Upper lobe of left lung (tissue), 6 donors: ENCODE results near the gene SYT12. TPM values are rescaled to one million over a fixed set of nuclear protein-coding genes. Genes with fewer than 3 reads are reported as not detected.
A peak's percentile ranks its signal among the peaks of the same experiment; 100 is the strongest.

Experiments used
- ATAC-seq, 2 donors: fragments of 200-7000 bp; cut with Tn5 transposase; one replicate each; pipeline ENCODE4 v1.9.1; 2022; ENCODE audit warnings: mild to moderate bottlenecking in 2 of 2, moderate library complexity in 2 of 2; ENCODE audit not compliant: low FRiP score in 2 of 2
- DNase-seq, 2 donors: peaks; one replicate each; pipeline ENCODE4 v3.0.0-alpha.2; 2019 to 2020
- H3K27ac ChIP-seq, 4 donors: fragments of 200-600 bp; sonication (generic); one replicate each; pipeline ENCODE4 v1.5.1; 2016 to 2019
- H3K27me3 ChIP-seq, 4 donors: fragments of 200-600 bp; sonication (generic); one replicate each; pipeline ENCODE4 v1.5.1; 2017 to 2019
- H3K36me3 ChIP-seq, 4 donors: fragments of 200-600 bp; sonication (generic); one replicate each; pipeline ENCODE4 v1.5.1; 2016 to 2019
- H3K4me1 ChIP-seq, 4 donors: fragments of 200-600 bp; sonication (generic); one replicate each; pipeline ENCODE4 v1.5.1; 2018 to 2019
- H3K4me3 ChIP-seq, 4 donors: fragments of 200-600 bp; sonication (generic); one replicate each; pipeline ENCODE4 v1.5.1; 2017 to 2019; ENCODE audit warnings: mild to moderate bottlenecking in 2 of 4, moderate library complexity in 1 of 4
- H3K9me3 ChIP-seq, 4 donors: fragments of 200-600 bp; sonication (generic); one replicate each; pipeline ENCODE4 v1.5.1; 2018 to 2019
- CTCF ChIP-seq, 6 experiments: fragments of 450-650 bp in 4 of 6; fragments of 200-600 bp in 2 of 6; sonication (generic) in 2 of 6; IDR thresholded peaks; one replicate each; pipeline ENCODE4 v1.5.1; 2016 to 2019; ENCODE audit warnings: antibody characterized with exemption in 6 of 6
- EP300 ChIP-seq, 4 donors: sonication (generic); formaldehyde crosslinking; IDR thresholded peaks; one replicate each; pipeline ENCODE4 v1.5.1; 2017; ENCODE audit warnings: antibody characterized with exemption in 4 of 4, control low read depth in 2 of 4
- POLR2A ChIP-seq, 4 donors: fragments of 450-650 bp; IDR thresholded peaks; one replicate each; pipeline ENCODE4 v1.5.1; 2016 to 2017; ENCODE audit warnings: antibody characterized with exemption in 4 of 4, mild to moderate bottlenecking in 2 of 4
- POLR2AphosphoS5 ChIP-seq, 2 donors: sonication (generic); formaldehyde crosslinking; IDR thresholded peaks; one replicate each; pipeline ENCODE4 v1.5.1; 2017; ENCODE audit warnings: antibody characterized with exemption in 2 of 2
- WGBS, 2 donors: methylation state at CpG; one replicate each; pipeline ENCODE4 v1.1.5; 2017 to 2018; 5-methylcytosine and 5-hydroxymethylcytosine counted together
- total RNA-seq, 6 donors: library from RNA; depleted of rRNA in 4 of 6; stranded (reverse); fragments of >200 nt in 4 of 6; gene quantifications; one replicate each; pipeline versions ENCODE4 v1.1.0 to v1.2.1, GENCODE V29; 2016 to 2021
- donor health status: DM: no; HTN: no; CAD: no; lungs with moderate emphysema.
- donor health status: DM: no; HTN: yes; CAD: no; lungs with severe emphysema.

SYT12 gene
- total RNA-seq, 6 donors from 2014 or later, result 0.14 to 0.24 (median 0.15) TPM; not detected in 3

GRCh38 chr11:67020949-67021348 lies 2.0 kb upstream of the SYT12 start:
- ATAC-seq, result no peak
- Histone ChIP-seq H3K9me3 (no peaks in the 10 kb centered on the region), H3K36me3 (no peaks in the 10 kb centered on the region), H3K4me3 (no peak overlapping the region), H3K4me1 (peaks cover 12 to 19% (median 19%) of the 10 kb centered on the region in 4 donors), H3K27me3 (peaks cover 0 to 20% (median 11%) of the 10 kb centered on the region in 4 donors), H3K27ac (no peak overlapping the region)
- TF ChIP-seq CTCF (IDR thresholded peaks at IDR 0.05) (no peak), EP300 (IDR thresholded peaks at IDR 0.05) (no peak), POLR2AphosphoS5 (IDR thresholded peaks at IDR 0.05) (no peak), POLR2A (IDR thresholded peaks at IDR 0.05) (no peak)
- no peak for DNase-seq
- WGBS, 2 donors, result 80 to 90% methylated on average over 6 of the region's 6 CpGs

- Histone ChIP-seq H3K4me1 (peaks cover 12 to 19% (median 19%) of the 10 kb centered on the region in 4 donors), H3K9me3 (no peaks in the 10 kb centered on the region), H3K36me3 (no peaks in the 10 kb centered on the region), H3K27ac (no peak overlapping the region), H3K27me3 (peaks cover 0 to 20% (median 11%) of the 10 kb centered on the region in 4 donors), H3K4me3 (peak overlapping the region in 3 of 4 donors; percentile 38 to 43 (median 41))
- 16 to 22% methylated on average over 18 to 20 of the region's 20 CpGs for WGBS, 2 donors
- peak; percentile 11 to 21 for ATAC-seq
- no peak for TF ChIP-seq POLR2A (IDR thresholded peaks at IDR 0.05)
- TF ChIP-seq CTCF (IDR thresholded peaks at IDR 0.05), result no peak
- TF ChIP-seq EP300 (IDR thresholded peaks at IDR 0.05), result no peak
- no peak for TF ChIP-seq POLR2AphosphoS5 (IDR thresholded peaks at IDR 0.05)
- peak in 1 of 2 donors; percentile 79 for DNase-seq
Observed at GRCh38 chr11:67022341-67022933, 497 bp upstream of the SYT12 start.

GRCh38 chr11:67023957-67024353 lies 1.0 kb downstream of the SYT12 start:
- no peaks in the 10 kb centered on the region for H3K9me3 ChIP-seq
- no peak for ATAC-seq
- no peak for DNase-seq
- peaks cover 12 to 19% (median 19%) of the 10 kb centered on the region in 4 donors for H3K4me1 ChIP-seq
- WGBS, 2 donors, result 26 to 35% methylated on average over 3 to 4 of the region's 6 CpGs
- H3K27me3 ChIP-seq, result peaks cover 0 to 20% (median 11%) of the 10 kb centered on the region in 4 donors
- H3K4me3 ChIP-seq, result peak overlapping the region in 3 of 4 donors; percentile 38 to 43 (median 41)
- TF ChIP-seq POLR2A (IDR thresholded peaks at IDR 0.05), result no peak
- TF ChIP-seq POLR2AphosphoS5 (IDR thresholded peaks at IDR 0.05), result no peak
- TF ChIP-seq CTCF (IDR thresholded peaks at IDR 0.05), result no peak
- TF ChIP-seq EP300 (IDR thresholded peaks at IDR 0.05), result no peak
- H3K36me3 ChIP-seq, result no peaks in the 10 kb centered on the region
- H3K27ac ChIP-seq, result no peak overlapping the region

GRCh38 chr11:67024410-67024809 lies 1.5 kb downstream of the SYT12 start:
- no peak overlapping the region for H3K4me3 ChIP-seq
- H3K27me3 ChIP-seq, result peaks cover 0 to 20% (median 11%) of the 10 kb centered on the region in 4 donors
- no peaks in the 10 kb centered on the region for H3K36me3 ChIP-seq
- no peak overlapping the region for H3K27ac ChIP-seq
- H3K4me1 ChIP-seq, result peaks cover 12 to 19% (median 19%) of the 10 kb centered on the region in 4 donors
- WGBS, 2 donors, result 54 to 63% methylated on average over 3 to 5 of the region's 5 CpGs
- TF ChIP-seq POLR2AphosphoS5 (IDR thresholded peaks at IDR 0.05) (no peak), POLR2A (IDR thresholded peaks at IDR 0.05) (no peak), CTCF (IDR thresholded peaks at IDR 0.05) (no peak), EP300 (IDR thresholded peaks at IDR 0.05) (no peak)
- ATAC-seq, result no peak
- no peak for DNase-seq
- H3K9me3 ChIP-seq, result no peaks in the 10 kb centered on the region

- WGBS, 2 donors, result 76 to 80% methylated on average over 1 of the region's 1 CpG
- Histone ChIP-seq H3K27me3 (peaks cover 0 to 20% (median 11%) of the 10 kb centered on the region in 4 donors), H3K9me3 (no peaks in the 10 kb centered on the region), H3K27ac (no peak overlapping the region), H3K4me3 (no peak overlapping the region), H3K36me3 (no peaks in the 10 kb centered on the region), H3K4me1 (peaks cover 12 to 19% (median 19%) of the 10 kb centered on the region in 4 donors)
- ATAC-seq, result no peak
- DNase-seq, result no peak
- TF ChIP-seq CTCF (IDR thresholded peaks at IDR 0.05) (no peak), POLR2A (IDR thresholded peaks at IDR 0.05) (no peak), EP300 (IDR thresholded peaks at IDR 0.05) (no peak), POLR2AphosphoS5 (IDR thresholded peaks at IDR 0.05) (no peak)
Observed at GRCh38 chr11:67024966-67025365, 2.0 kb downstream of the SYT12 start.
